Measurements from ENCODE around the gene LDLRAD4.

Gene LDLRAD4

GRCh38 chr18:13289481-13290205, 71.1 kb downstream of the LDLRAD4 start:
- no peak for DNase-seq

GRCh38 chr18:13290856-13291271, 72.3 kb downstream of the LDLRAD4 start:
- no peak for DNase-seq

- no peak for DNase-seq
Observed at GRCh38 chr18:13291299-13291698, 72.7 kb downstream of the LDLRAD4 start.

- DNase-seq: no peak
Observed at GRCh38 chr18:13291745-13292447, 73.3 kb downstream of the LDLRAD4 start.

GRCh38 chr18:13292736-13293135, 74.2 kb downstream of the LDLRAD4 start:
- no peak for DNase-seq

- no peak for DNase-seq
Observed at GRCh38 chr18:13294309-13294708, 75.7 kb downstream of the LDLRAD4 start.

GRCh38 chr18:13295894-13296293, 77.3 kb downstream of the LDLRAD4 start:
- no peak for DNase-seq

GRCh38 chr18:13296867-13297574, 78.5 kb downstream of the LDLRAD4 start:
- no peak for DNase-seq

GRCh38 chr18:13298262-13298661, 79.7 kb downstream of the LDLRAD4 start:
- no peak for DNase-seq

- DNase-seq: no peak
Observed at GRCh38 chr18:13300029-13300428, 81.5 kb downstream of the LDLRAD4 start.

GRCh38 chr18:13300796-13301195, 82.2 kb downstream of the LDLRAD4 start:
- no peak for DNase-seq

- DNase-seq: no peak
Observed at GRCh38 chr18:13302040-13302439, 83.5 kb downstream of the LDLRAD4 start.

GRCh38 chr18:13302457-13303225, 84.1 kb downstream of the LDLRAD4 start:
- DNase-seq: no peak

GRCh38 chr18:13303756-13304364, 85.3 kb downstream of the LDLRAD4 start:
- DNase-seq: no peak

- DNase-seq: no peak
Observed at GRCh38 chr18:13305301-13305700, 86.7 kb downstream of the LDLRAD4 start.

GRCh38 chr18:13306583-13306982, 88.0 kb downstream of the LDLRAD4 start:
- DNase-seq: no peak

- DNase-seq: no peak
Observed at GRCh38 chr18:13308369-13308768, 89.8 kb downstream of the LDLRAD4 start.

GRCh38 chr18:13309031-13309747, 90.6 kb downstream of the LDLRAD4 start:
- no peak for DNase-seq

- no peak for DNase-seq
Observed at GRCh38 chr18:13309748-13310670, 91.4 kb downstream of the LDLRAD4 start.

GRCh38 chr18:13311193-13311592, 92.6 kb downstream of the LDLRAD4 start:
- DNase-seq: no peak

GRCh38 chr18:13312515-13312914, 94.0 kb downstream of the LDLRAD4 start:
- DNase-seq: no peak
